GM18858 (cell line): Measurements from ENCODE around the gene CLTB.

Source experiments
- ATAC-seq: cut with Tn5 transposase; IDR thresholded peaks from one replicate; pipeline ENCODE4 v1.9.1; 2021; ENCODE audit not compliant: unreplicated experiment

Gene CLTB

DNA sequence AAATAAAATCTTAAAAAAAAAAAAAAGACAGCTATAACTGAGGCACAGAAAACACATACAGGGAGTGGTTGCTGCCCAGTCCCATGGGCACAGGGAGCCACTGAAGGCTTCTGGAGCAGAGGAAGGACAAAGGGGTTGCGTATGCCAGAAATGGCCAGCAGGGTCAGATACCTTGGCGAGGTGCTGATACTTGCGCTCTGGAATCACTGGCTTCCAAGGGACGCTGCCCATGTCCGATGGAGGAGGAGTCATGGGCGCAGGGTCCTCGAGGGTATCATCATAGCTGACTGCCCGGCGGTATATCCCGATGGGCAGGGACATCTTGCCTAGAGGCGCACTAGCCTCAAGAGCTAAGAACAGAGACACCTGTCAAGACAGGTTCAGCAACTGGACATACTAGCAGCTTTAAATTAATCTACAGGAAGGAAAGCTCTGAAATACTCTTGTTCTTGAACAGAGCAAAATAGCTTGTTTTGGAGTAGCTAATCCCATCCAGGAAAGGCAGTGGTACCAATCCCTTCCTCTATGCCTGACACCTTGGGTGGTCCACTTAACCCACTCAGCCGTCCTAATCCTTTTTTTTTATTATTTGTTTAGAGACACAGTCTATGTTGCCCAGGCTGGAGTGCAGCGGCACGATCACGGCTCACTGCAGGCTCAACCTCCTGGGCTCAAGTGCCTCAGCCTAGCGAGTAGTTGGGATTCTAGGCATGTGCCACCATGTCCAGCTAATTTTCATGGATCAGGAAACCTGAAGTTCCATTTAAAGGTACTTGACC is 60.8 kb downstream of the CLTB start:
- no peak for ATAC-seq

DNA sequence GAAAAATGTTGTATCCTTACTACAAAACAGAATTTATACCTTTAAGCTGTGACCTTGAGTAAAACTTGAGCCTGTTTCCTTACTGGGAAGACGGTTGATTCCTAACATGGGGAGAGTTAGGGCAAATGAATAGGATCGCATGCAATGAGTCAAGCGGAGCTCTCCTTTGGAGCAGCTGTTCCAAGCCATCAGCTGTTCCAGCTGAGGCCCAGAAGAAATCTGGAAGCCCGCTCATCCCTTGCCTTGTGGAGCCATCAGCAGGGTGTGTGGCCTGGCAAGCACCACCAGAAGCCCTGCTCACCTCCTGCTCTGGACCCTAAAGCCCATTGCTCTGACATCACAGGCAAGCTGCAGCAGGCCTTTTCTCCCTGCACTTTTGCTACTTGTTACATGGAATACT is 62.8 kb downstream of the CLTB start:
- no peak for ATAC-seq

DNA sequence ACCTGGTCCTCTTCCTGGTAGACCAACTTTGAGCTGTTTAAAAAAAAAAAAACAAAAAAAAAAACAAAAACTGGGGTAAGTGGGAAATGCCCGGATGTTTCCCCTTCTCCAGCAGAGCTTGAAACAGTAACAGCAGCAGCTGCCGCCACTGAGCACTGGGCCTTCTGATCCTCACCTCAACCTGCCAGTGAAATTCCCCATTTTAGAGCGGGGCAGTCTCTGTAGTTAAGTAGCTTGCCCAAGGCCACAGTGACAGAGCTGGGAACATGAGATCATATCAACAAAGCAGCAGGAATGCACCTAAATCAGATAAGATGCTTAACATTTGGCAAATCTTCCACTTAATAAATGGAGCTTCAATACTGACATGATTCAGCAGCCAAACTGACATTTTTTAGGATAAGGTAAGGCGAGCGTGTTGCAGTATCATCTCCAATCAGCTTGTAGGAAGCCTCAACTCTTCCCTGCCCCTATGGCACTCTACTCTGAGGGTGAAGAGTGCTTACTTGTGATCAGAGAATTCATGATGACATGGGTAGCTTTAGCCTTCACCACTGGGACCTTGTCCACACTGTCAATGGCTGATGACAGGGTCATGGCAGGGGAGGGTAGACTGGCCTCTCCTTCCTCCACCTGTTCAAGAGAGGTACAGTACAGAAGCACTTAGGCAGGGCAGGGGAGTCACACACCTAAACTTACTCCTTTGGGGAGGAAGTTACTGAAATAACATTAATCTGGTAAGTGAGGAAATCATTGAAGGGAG is 64.0 kb downstream of the CLTB start:
- no peak for ATAC-seq

GRCh38 chr5:176350416-176350815 is 65.9 kb downstream of the CLTB start:
- ATAC-seq = no peak

- no peak for ATAC-seq
These were observed 73.4 kb downstream of the CLTB start for GRCh38 chr5:176342766-176343458.
